H1 (cell line): ENCODE results near the gene PTN.

Source experiments
- CTCF ChIP-seq, 3 experiments: IDR thresholded peaks; 1 replicate in 2 of 3; 2 replicates in 1 of 3; pipeline versions ENCODE4 v1.5.1 to v1.6.1; 2011; ENCODE audit warnings: low read length in 3 of 3, mild to moderate bottlenecking in 3 of 3, inconsistent platforms in 2 of 3, low read depth in 1 of 3, moderate library complexity in 1 of 3; ENCODE audit not compliant: insufficient read depth in 1 of 3; ENCODE audit errors: control extremely low read depth in 1 of 3
- EZH2 ChIP-seq: fragments of 200-600 bp; sonication (generic); IDR thresholded peaks from 2 replicates; pipeline ENCODE4 v1.7.1; 2012; ENCODE audit warnings: low read depth, mild to moderate bottlenecking, moderate library complexity, low read length, inconsistent platforms; ENCODE audit not compliant: severe bottlenecking
- POLR2A ChIP-seq, 2 experiments: IDR thresholded peaks; 1 replicate in 1 of 2; 2 replicates in 1 of 2; pipeline ENCODE4 v1.6.1; 2011; ENCODE audit warnings: low read depth in 2 of 2, low read length in 2 of 2, mild to moderate bottlenecking in 2 of 2; ENCODE audit errors: control extremely low read depth in 1 of 2
- POLR2AphosphoS5 ChIP-seq: IDR thresholded peaks from 2 replicates; pipeline ENCODE4 v1.6.1; 2011; ENCODE audit warnings: low read depth, low read length
- SP4 ChIP-seq: IDR thresholded peaks from 2 replicates; pipeline ENCODE4 v1.6.1; 2012; ENCODE audit warnings: low read length, inconsistent platforms
- YY1 ChIP-seq: IDR thresholded peaks from 2 replicates; pipeline ENCODE4 v1.6.1; 2011; ENCODE audit warnings: low read depth, mild to moderate bottlenecking, low read length
- TF ChIP-seq, protein P1 (sequence below): IDR thresholded peaks from 2 replicates; pipeline ENCODE4 v1.6.1; 2012; ENCODE audit warnings: inconsistent platforms
- TF ChIP-seq, protein P2 (sequence below): IDR thresholded peaks from 2 replicates; pipeline ENCODE4 v1.6.1; 2012; ENCODE audit warnings: inconsistent platforms

DNA sequence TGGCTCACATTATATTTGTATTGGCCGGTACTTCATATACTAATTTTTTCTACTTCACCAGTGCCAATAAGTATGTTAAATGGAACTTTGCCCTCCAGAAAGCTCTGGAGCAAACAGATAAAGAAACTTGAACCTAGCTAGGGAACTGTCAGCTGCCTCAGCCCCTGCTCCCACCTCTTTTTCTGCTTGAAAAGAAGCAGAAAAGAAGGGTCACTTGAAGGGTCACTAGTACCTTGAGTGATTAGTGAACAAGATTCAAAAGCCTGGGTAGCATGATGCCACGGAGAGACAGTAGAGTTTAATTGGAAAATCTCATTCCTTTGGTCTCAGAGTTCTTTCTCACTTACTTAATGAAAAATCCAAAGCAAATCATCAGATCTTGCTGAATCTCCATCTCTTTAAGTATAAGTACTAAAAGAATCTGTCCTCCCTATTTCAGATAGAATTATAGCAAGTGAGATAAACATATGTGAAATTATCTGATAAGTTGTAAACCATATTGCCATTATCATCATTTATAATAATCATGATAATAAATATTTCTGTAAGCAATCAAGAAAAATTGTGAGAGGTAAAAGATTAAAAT, 47.7 kb downstream of the PTN start:
- no peak for TF ChIP-seq CTCF (IDR thresholded peaks at IDR 0.05; ENCODE audit: control extremely low read depth in 1 of 3, insufficient read depth in 1 of 3, low read depth in 1 of 3, low read length in 3 of 3)
- TF ChIP-seq EZH2: no peak
- TF ChIP-seq, protein P1, sequence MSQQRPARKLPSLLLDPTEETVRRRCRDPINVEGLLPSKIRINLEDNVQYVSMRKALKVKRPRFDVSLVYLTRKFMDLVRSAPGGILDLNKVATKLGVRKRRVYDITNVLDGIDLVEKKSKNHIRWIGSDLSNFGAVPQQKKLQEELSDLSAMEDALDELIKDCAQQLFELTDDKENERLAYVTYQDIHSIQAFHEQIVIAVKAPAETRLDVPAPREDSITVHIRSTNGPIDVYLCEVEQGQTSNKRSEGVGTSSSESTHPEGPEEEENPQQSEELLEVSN: no peak
- TF ChIP-seq, protein P2, sequence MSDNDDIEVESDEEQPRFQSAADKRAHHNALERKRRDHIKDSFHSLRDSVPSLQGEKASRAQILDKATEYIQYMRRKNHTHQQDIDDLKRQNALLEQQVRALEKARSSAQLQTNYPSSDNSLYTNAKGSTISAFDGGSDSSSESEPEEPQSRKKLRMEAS: no peak
- TF ChIP-seq SP4: no peak
- no peak for TF ChIP-seq POLR2A (IDR thresholded peaks at IDR 0.05; ENCODE audit: control extremely low read depth in 1 of 2, low read depth in 2 of 2, low read length in 2 of 2)
- no peak for TF ChIP-seq YY1
- TF ChIP-seq POLR2AphosphoS5: no peak
